ENCODE results near the gene ST3GAL5.

DNA sequence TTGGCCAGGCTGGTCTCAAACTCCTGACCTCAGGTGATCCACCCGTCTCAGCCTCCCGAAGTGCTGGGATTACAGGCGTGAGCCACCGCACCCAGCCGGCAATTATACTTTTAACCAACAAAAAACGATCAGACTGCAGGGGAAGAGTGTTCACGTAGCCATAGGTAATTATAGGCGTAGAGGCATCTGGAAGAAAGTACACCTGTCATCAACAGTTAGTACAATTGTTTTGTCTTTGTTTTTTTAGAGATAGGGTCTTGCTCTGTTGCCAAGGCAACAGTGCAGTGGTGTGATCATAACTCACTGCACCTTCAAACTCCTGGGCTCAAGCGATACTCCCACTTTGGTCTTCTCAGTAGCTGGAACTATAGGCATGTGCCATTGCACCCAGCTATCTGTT lies 20.0 kb downstream of the ST3GAL5 start:
- TF ChIP-seq, protein P1, sequence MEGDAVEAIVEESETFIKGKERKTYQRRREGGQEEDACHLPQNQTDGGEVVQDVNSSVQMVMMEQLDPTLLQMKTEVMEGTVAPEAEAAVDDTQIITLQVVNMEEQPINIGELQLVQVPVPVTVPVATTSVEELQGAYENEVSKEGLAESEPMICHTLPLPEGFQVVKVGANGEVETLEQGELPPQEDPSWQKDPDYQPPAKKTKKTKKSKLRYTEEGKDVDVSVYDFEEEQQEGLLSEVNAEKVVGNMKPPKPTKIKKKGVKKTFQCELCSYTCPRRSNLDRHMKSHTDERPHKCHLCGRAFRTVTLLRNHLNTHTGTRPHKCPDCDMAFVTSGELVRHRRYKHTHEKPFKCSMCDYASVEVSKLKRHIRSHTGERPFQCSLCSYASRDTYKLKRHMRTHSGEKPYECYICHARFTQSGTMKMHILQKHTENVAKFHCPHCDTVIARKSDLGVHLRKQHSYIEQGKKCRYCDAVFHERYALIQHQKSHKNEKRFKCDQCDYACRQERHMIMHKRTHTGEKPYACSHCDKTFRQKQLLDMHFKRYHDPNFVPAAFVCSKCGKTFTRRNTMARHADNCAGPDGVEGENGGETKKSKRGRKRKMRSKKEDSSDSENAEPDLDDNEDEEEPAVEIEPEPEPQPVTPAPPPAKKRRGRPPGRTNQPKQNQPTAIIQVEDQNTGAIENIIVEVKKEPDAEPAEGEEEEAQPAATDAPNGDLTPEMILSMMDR (IDR thresholded peaks at IDR 0.05): no peak
- no peak for TF ChIP-seq POLR2A (IDR thresholded peaks at IDR 0.05)
- no peak for TF ChIP-seq POLR2AphosphoS5 (IDR thresholded peaks at IDR 0.05)
